H1 (cell line): ENCODE measurements around the gene NHLH1. TPM values are rescaled to one million over a fixed set of nuclear protein-coding genes. Genes with fewer than 3 reads are reported as not detected.

Experiments
- CTCF ChIA-PET: fragments of 300-600 bp; sonication (Branson Sonifier 250); formaldehyde crosslinking; loops from one replicate; lab custom pipeline; 2021; ENCODE audit not compliant: partially characterized antibody; lab: Charles Lee
- POLR2A ChIA-PET: fragments of 300-600 bp; sonication (Branson Sonifier 250); formaldehyde crosslinking; loops from one replicate; lab custom pipeline; 2021; ENCODE audit warnings: inconsistent platforms; ENCODE audit not compliant: partially characterized antibody; lab: Charles Lee
- DNase-seq, 2 experiments: peaks; one replicate each; pipeline versions ENCODE4 v3.0.0 to v3.0.0-alpha.2; 2010 to 2022; ENCODE audit warnings: low spot score in 2 of 2, low read depth in 1 of 2, mixed read lengths in 1 of 2
- FAIRE-seq: peaks from 2 replicates; lab custom pipeline; 2011; peaks lifted over from hg19 to GRCh38; lab: Jason Lieb, UNC
- H2AFZ ChIP-seq: 2 replicates; pipeline ENCODE4 v1.8.1; 2012; ENCODE audit warnings: low read length, inconsistent platforms
- H2AK5ac ChIP-seq: 2 replicates; pipeline ENCODE4 v1.6.1; 2013; ENCODE audit warnings: low read depth, low read length
- H2BK120ac ChIP-seq: replicated peaks from 2 replicates; pipeline ENCODE3; 2013; ENCODE audit warnings: low read depth, low read length, inconsistent platforms
- H2BK12ac ChIP-seq: 2 replicates; pipeline ENCODE4 v1.6.1; 2013; ENCODE audit warnings: low read depth, low read length
- H2BK15ac ChIP-seq: 2 replicates; pipeline ENCODE4 v1.6.1; 2013; ENCODE audit warnings: low read length
- H2BK20ac ChIP-seq: 2 replicates; pipeline ENCODE4 v1.6.1; 2013; ENCODE audit warnings: low read length
- H2BK5ac ChIP-seq: 2 replicates; pipeline ENCODE4 v1.6.1; 2013; ENCODE audit warnings: low read depth, low read length
- H3K14ac ChIP-seq: 2 replicates; pipeline ENCODE4 v1.6.1; 2013; ENCODE audit warnings: inconsistent platforms; ENCODE audit not compliant: insufficient read length
- H3K18ac ChIP-seq: 2 replicates; pipeline ENCODE4 v1.6.1; 2013; ENCODE audit warnings: low read length; ENCODE audit errors: extremely low read depth
- H3K23ac ChIP-seq: 2 replicates; pipeline ENCODE4 v1.6.1; 2013; ENCODE audit warnings: inconsistent platforms; ENCODE audit not compliant: insufficient read length
- H3K23me2 ChIP-seq: 2 replicates; pipeline ENCODE4 v1.6.1; 2013; ENCODE audit warnings: low read depth, low read length
- H3K27ac ChIP-seq: 2 replicates; pipeline ENCODE4 v1.6.1; 2011; ENCODE audit warnings: low read depth, low read length, inconsistent platforms
- H3K27me3 ChIP-seq, 4 experiments: replicated peaks in 1 of 4; 1 replicate in 1 of 4; 2 replicates in 3 of 4; pipeline versions ENCODE4 v1.6.1 to v1.8.1; 2011 to 2013; ENCODE audit warnings: low read length in 3 of 4, mild to moderate bottlenecking in 3 of 4, inconsistent platforms in 2 of 4, mixed read lengths in 2 of 4, moderate library complexity in 1 of 4; ENCODE audit not compliant: control insufficient read depth in 3 of 4, insufficient read depth in 3 of 4; ENCODE audit errors: extremely low read depth in 1 of 4
- H3K36me3 ChIP-seq, 4 experiments: 2 replicates each; pipeline versions ENCODE4 v1.6.1 to v1.8.1; 2011 to 2013; ENCODE audit warnings: mild to moderate bottlenecking in 4 of 4, low read length in 3 of 4, moderate library complexity in 2 of 4, control low read depth in 1 of 4, inconsistent platforms in 1 of 4; ENCODE audit not compliant: insufficient read depth in 4 of 4, control insufficient read depth in 2 of 4
- H3K4ac ChIP-seq: replicated peaks from 2 replicates; pipeline ENCODE3; 2013; ENCODE audit warnings: low read length, low read depth, mixed read lengths, inconsistent platforms; ENCODE audit not compliant: insufficient read length
- H3K4me1 ChIP-seq, 4 experiments: replicated peaks in 1 of 4; 1 replicate in 1 of 4; 2 replicates in 3 of 4; pipeline versions ENCODE4 v1.6.1 to v1.8.1; 2011 to 2013; ENCODE audit warnings: low read length in 3 of 4, inconsistent platforms in 2 of 4, mixed read lengths in 1 of 4; ENCODE audit not compliant: insufficient read depth in 4 of 4, control insufficient read depth in 3 of 4
- H3K4me2 ChIP-seq, 2 experiments: 2 replicates each; pipeline versions ENCODE4 v1.6.1 to v1.8.1; 2011 to 2013; ENCODE audit warnings: low read depth in 2 of 2, low read length in 2 of 2, control low read depth in 1 of 2, inconsistent platforms in 1 of 2, mild to moderate bottlenecking in 1 of 2; ENCODE audit not compliant: insufficient read depth in 1 of 2
- H3K4me3 ChIP-seq, 4 experiments: fragments of 200-600, 300-600 bp in 1 of 4; sonication (generic), shearing (Covaris generic), sonication (Bioruptor Twin) in 1 of 4; 2 replicates each; pipeline versions ENCODE4 v1.5.1 to v1.8.1; 2011 to 2016; ENCODE audit warnings: low read length in 4 of 4, low read depth in 3 of 4, control low read depth in 2 of 4, inconsistent platforms in 2 of 4, mild to moderate bottlenecking in 2 of 4, mixed read lengths in 1 of 4, moderate library complexity in 1 of 4; ENCODE audit not compliant: insufficient read depth in 2 of 4; ENCODE audit errors: extremely low read depth in 1 of 4
- H3K56ac ChIP-seq: replicated peaks from 2 replicates; pipeline ENCODE3; 2013; ENCODE audit warnings: low read depth, mild to moderate bottlenecking, mixed read lengths, low read length, inconsistent platforms; ENCODE audit not compliant: insufficient read length
- H3K79me1 ChIP-seq: 2 replicates; pipeline ENCODE4 v1.6.1; 2013; ENCODE audit warnings: low read depth, low read length, control low read depth
- H3K79me2 ChIP-seq, 2 experiments: 2 replicates each; pipeline versions ENCODE4 v1.6.1 to v1.8.1; 2012 to 2013; ENCODE audit warnings: low read length in 2 of 2, mild to moderate bottlenecking in 2 of 2, inconsistent platforms in 1 of 2; ENCODE audit not compliant: insufficient read depth in 2 of 2, control insufficient read depth in 1 of 2
- H3K9ac ChIP-seq, 4 experiments: replicated peaks in 1 of 4; 1 replicate in 1 of 4; 2 replicates in 3 of 4; pipeline versions ENCODE4 v1.6.1 to v1.8.1; 2011 to 2013; ENCODE audit warnings: low read depth in 3 of 4, low read length in 3 of 4, control low read depth in 2 of 4, mild to moderate bottlenecking in 2 of 4, moderate library complexity in 2 of 4, inconsistent platforms in 1 of 4; ENCODE audit errors: extremely low read depth in 1 of 4
- H3K9me3 ChIP-seq, 2 experiments: 2 replicates each; pipeline versions ENCODE4 v1.6.1 to v1.8.1; 2012 to 2013; ENCODE audit warnings: mild to moderate bottlenecking in 2 of 2, moderate library complexity in 2 of 2, control low read depth in 1 of 2, inconsistent platforms in 1 of 2, low read depth in 1 of 2, low read length in 1 of 2, mixed read lengths in 1 of 2; ENCODE audit not compliant: insufficient read depth in 2 of 2
- H4K20me1 ChIP-seq, 2 experiments: replicated peaks in 1 of 2; 2 replicates each; pipeline versions ENCODE3 to v1.8.1; 2011 to 2013; ENCODE audit warnings: inconsistent platforms in 2 of 2, low read length in 2 of 2, mild to moderate bottlenecking in 1 of 2; ENCODE audit not compliant: insufficient read depth in 2 of 2, control insufficient read depth in 1 of 2
- H4K5ac ChIP-seq: 2 replicates; pipeline ENCODE4 v1.6.1; 2013; ENCODE audit warnings: low read length, low read depth, mixed read lengths, inconsistent platforms; ENCODE audit not compliant: insufficient read length
- H4K8ac ChIP-seq: 2 replicates; pipeline ENCODE4 v1.8.0; 2013; ENCODE audit warnings: mild to moderate bottlenecking, moderate library complexity, low read length, inconsistent platforms; ENCODE audit not compliant: insufficient read depth; ENCODE audit errors: extremely low read depth
- H4K91ac ChIP-seq: replicated peaks from 2 replicates; pipeline ENCODE3; 2013; ENCODE audit warnings: low read length, mixed read lengths, inconsistent platforms; ENCODE audit not compliant: insufficient read length
- EP300 ChIP-seq, 2 experiments: IDR thresholded peaks; 1 replicate in 1 of 2; 2 replicates in 1 of 2; pipeline ENCODE4 v1.6.1; 2011 to 2012; ENCODE audit warnings: low read depth in 2 of 2, low read length in 2 of 2, mild to moderate bottlenecking in 2 of 2, borderline replicate concordance in 1 of 2, inconsistent platforms in 1 of 2, moderate library complexity in 1 of 2
- RBBP5 ChIP-seq: IDR thresholded peaks from 2 replicates; pipeline ENCODE4 v1.7.1; 2012; ENCODE audit warnings: low read depth, mild to moderate bottlenecking, inconsistent platforms, low read length, moderate library complexity, borderline replicate concordance
- RNF2 ChIP-seq: fragments of 200-900, 300-1000 bp; sonication (generic); IDR thresholded peaks from 2 replicates; pipeline ENCODE4 v1.7.1; 2016; ENCODE audit warnings: borderline replicate concordance, low read depth, mild to moderate bottlenecking, antibody characterized with exemption, low read length; ENCODE audit not compliant: poor library complexity, severe bottlenecking; ENCODE audit errors: missing control alignments
- WGBS, 2 experiments: shearing (Covaris generic) in 1 of 2; methylation state at CpG; one replicate each; pipeline versions ENCODE4 v1.1.6 to v1.1.7; 2013 to 2015; ENCODE audit warnings: low lambda C conversion rate in 2 of 2, mixed read lengths in 2 of 2, inconsistent platforms in 1 of 2, low coverage in 1 of 2, missing lambda C conversion rate in 1 of 2; ENCODE audit not compliant: insufficient replicate concordance in 2 of 2, insufficient coverage in 1 of 2, insufficient read length in 1 of 2; ENCODE audit errors: extremely low coverage in 1 of 2, missing lambda C conversion rate in 1 of 2; 5-methylcytosine and 5-hydroxymethylcytosine counted together
- polyA plus RNA-seq, 7 experiments: library from polyadenylated mRNA; depleted of rRNA in 3 of 7; stranded (reverse) in 5 of 7; unstranded in 2 of 7; fragments of >200 nt in 5 of 7; fragments of 200-250 nt in 2 of 7; gene quantifications; 1 replicate in 5 of 7; 2 replicates in 1 of 7; 4 replicates in 1 of 7; pipeline versions ENCODE4 v1.2.1 to v1.2.3, GENCODE V29; 2011 to 2013; ENCODE audit warnings: missing spikeins in 2 of 7, mixed read lengths in 2 of 7
- total RNA-seq: library from RNA; stranded (reverse); fragmentation: NEBNext Ultra II Directional; extraction: Animal tissue kit (Norgen Biotek cat#: 25700); gene quantifications from 2 replicates; pipeline ENCODE4 v1.2.1, GENCODE V29; 2021
- TF ChIP-seq, protein P1 (sequence below), 3 experiments: IDR thresholded peaks; 1 replicate in 2 of 3; 2 replicates in 1 of 3; pipeline versions ENCODE4 v1.5.1 to v1.6.1; 2011; ENCODE audit warnings: low read length in 3 of 3, mild to moderate bottlenecking in 3 of 3, inconsistent platforms in 2 of 3, low read depth in 1 of 3, moderate library complexity in 1 of 3; ENCODE audit not compliant: insufficient read depth in 1 of 3; ENCODE audit errors: control extremely low read depth in 1 of 3

NHLH1 gene
- total and polyA plus RNA-seq, 2 of the 8 experiments (the other 6 are each of a cell fraction or from before 2014, with no cell fraction given) = 0.39 to 0.91 TPM

DNA sequence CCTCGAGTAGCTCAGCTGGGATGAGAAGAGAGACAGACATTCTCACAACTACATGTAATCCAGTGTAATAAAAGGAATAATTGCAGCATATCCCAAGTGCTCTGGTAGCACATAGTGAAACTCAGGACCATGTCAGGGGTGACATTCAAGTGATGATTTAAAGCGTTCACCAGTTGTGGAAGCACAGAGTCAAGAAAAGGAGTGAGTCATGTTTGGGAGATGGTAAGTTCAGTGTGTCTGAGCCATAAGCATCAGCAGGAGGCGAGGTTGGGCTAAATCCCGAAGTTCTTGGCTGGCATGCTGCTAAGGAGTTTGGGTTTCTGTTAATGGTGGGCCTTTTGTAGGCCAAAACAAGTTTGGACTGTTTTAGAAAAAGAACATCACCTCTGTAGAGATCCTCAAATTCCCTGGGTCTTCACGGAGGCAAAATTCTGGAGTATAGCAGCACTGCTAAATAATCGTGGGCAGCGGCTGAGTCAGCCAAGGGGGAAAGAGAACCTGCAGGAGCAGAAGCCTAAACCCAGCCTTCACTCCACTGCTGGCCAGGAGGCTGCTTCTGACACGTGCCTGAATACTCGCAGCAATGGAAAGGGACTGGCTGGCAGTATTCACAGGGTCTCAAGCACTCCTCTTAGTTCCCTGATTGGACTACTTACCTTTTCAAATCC lies 7.2 kb upstream of the NHLH1 start:
- no peak overlapping the region for H3K23ac ChIP-seq
- no peak overlapping the region for H2BK120ac ChIP-seq
- H3K4me1 ChIP-seq = peaks cover 3 to 5% (median 4%) of the 10 kb centered on the region in 4 experiments; a peak in 5 of 7 replicates
- H2BK5ac ChIP-seq = no peak overlapping the region
- no peak overlapping the region for H3K27ac ChIP-seq
- H3K9me3 ChIP-seq = no peaks in the 10 kb centered on the region
- H2AK5ac ChIP-seq = no peak overlapping the region
- no peak overlapping the region for H2BK12ac ChIP-seq
- H2BK20ac ChIP-seq = no peak overlapping the region
- no peak for FAIRE-seq
- H3K14ac ChIP-seq = no peak overlapping the region
- no peak overlapping the region for H3K4ac ChIP-seq
- no peak overlapping the region for H3K4me3 ChIP-seq
- TF ChIP-seq RBBP5 (no peak), RNF2 (no peak), EP300 (IDR thresholded peaks at IDR 0.05; ENCODE audit: borderline replicate concordance in 1 of 2, low read depth in 2 of 2, low read length in 2 of 2) (no peak)
- TF ChIP-seq, protein P1, sequence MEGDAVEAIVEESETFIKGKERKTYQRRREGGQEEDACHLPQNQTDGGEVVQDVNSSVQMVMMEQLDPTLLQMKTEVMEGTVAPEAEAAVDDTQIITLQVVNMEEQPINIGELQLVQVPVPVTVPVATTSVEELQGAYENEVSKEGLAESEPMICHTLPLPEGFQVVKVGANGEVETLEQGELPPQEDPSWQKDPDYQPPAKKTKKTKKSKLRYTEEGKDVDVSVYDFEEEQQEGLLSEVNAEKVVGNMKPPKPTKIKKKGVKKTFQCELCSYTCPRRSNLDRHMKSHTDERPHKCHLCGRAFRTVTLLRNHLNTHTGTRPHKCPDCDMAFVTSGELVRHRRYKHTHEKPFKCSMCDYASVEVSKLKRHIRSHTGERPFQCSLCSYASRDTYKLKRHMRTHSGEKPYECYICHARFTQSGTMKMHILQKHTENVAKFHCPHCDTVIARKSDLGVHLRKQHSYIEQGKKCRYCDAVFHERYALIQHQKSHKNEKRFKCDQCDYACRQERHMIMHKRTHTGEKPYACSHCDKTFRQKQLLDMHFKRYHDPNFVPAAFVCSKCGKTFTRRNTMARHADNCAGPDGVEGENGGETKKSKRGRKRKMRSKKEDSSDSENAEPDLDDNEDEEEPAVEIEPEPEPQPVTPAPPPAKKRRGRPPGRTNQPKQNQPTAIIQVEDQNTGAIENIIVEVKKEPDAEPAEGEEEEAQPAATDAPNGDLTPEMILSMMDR (IDR thresholded peaks at IDR 0.05; ENCODE audit: control extremely low read depth in 1 of 3, insufficient read depth in 1 of 3, low read depth in 1 of 3, low read length in 3 of 3) = peak in 1 of 3 experiments; percentile 1; a peak in 1 of 4 replicates
- peaks cover 0 to under 1% of the 10 kb centered on the region in 2 experiments for H4K20me1 ChIP-seq
- no peaks in the 10 kb centered on the region for H3K79me1 ChIP-seq
- no peak overlapping the region for H3K18ac ChIP-seq
- ChIA-PET POLR2A (interaction anchor here (1.0 to 17.2 kb wide), 3 partner anchors 8 to 51 kb away, joined by 4 to 244 read pairs (median 95); no protein-coding TSS in a partner anchor), CTCF (interaction anchor here (1.3 to 26.0 kb wide), 4 partner anchors 6 to 68 kb away, joined by 3 to 683 read pairs (median 92); no protein-coding TSS in a partner anchor)
- H3K79me2 ChIP-seq = no peaks in the 10 kb centered on the region
- 84% methylated on average over 9 of the region's 9 CpGs; no CpG with 5 or more reads in 1 of the 2 experiments for WGBS, 2 experiments
- H3K56ac ChIP-seq = no peak overlapping the region
- no peak overlapping the region for H4K8ac ChIP-seq
- H4K91ac ChIP-seq = no peak overlapping the region
- H3K4me2 ChIP-seq = no peak overlapping the region
- H2BK15ac ChIP-seq = no peak overlapping the region
- 0 out of 2 replicates have a peak, but pooled peaks cover 1% of the 10 kb centered on the region for H3K23me2 ChIP-seq
- no peaks in the 10 kb centered on the region for H3K27me3 ChIP-seq
- H4K5ac ChIP-seq = no peak overlapping the region
- no peak overlapping the region for H3K9ac ChIP-seq
- peaks cover 12 to 37% (median 32%) of the 10 kb centered on the region in 4 experiments for H3K36me3 ChIP-seq
- H2AFZ ChIP-seq = no peak overlapping the region
- no peak for DNase-seq
